Renal pelvis (tissue), 4 donors: ENCODE results near the gene LYRM1. TPM values are rescaled to one million over a fixed set of nuclear protein-coding genes. Genes with fewer than 3 reads are reported as not detected.
"Not testable (repeated sequence)": the region's sequence is repeated elsewhere in the genome, so short reads cannot be mapped to it uniquely, and the experiment has no call there.

Experiments used
- DNase-seq: peaks from one replicate; pipeline ENCODE4 v3.0.0-alpha.2; 2013
- polyA plus RNA-seq, 3 donors: library from polyadenylated mRNA; unstranded; fragments of 120-200 nt; gene quantifications; one replicate each; pipeline ENCODE4 v1.2.1, GENCODE V29; 2013; ENCODE audit not compliant: insufficient read length in 3 of 3

Gene LYRM1
- polyA plus RNA-seq, 3 donors = 46.9 to 48.7 (median 48.1) TPM

DNA sequence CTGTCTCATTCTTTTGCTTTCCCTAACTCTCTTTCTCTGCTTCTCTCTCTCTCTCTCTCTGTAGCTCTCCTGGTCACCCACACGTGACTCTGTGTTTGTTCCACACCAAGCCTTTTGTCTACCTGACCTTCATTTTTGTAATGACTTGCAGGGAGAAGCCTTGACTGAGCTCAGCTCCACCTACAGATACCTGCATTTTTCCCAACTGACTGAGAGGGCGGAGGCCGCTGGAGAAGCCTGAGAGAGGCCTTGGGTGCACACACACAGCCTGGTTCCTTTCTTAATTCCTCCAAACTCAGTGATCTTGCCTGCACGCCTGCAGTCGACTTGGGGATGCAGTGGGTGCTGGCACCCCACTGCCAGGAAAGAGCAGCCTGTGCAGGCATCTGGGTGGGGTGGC lies 68.8 kb downstream of the LYRM1 start:
- no peak for DNase-seq

DNA sequence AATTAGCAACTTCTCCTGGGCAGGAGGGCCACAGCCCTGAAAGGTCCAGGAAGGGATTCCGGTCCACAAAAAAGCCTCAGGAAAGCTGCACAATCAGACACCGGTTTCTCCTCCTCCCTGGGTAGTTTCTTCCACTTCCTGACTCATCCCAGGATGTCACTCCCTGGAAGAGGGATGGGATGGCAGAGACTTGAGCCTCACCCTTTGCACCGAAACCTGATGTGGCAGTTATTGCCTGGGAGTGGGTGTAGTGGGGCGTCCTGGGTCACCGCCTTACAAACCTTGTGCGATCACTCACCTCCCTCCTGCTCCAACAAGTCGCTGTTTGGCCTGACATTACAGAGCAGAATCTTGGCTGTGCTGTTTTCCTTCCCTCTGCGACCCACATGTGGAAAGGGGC lies 70.8 kb downstream of the LYRM1 start:
- DNase-seq = peak; percentile 28

DNA sequence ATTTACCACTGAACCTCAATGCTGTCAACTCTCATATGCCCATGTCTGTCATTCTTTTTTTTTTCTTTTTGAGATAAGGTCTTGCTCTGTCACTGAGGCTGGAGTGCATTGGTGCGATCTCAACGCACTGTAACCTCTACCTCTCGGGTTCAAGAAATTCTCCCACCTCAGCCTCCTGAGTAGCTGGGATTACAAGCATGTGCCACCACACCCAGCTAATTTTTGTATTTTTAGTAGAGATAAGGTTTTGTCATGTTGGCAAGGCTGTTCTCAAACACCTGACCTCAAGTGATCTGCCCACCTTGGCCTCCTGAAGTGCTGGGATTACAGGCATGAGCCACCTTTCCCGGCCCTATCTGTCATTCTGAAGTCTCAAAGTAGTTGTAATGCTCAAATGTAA lies 72.6 kb downstream of the LYRM1 start:
- not testable (repeated sequence) for DNase-seq

Other genes starting within 250 kb of the LYRM1 start
- 1 to 10 TPM; 1.7 to 3.5 (median 2.0) TPM for gene ACSM1, start 203.1 kb upstream of the LYRM1 start, polyA plus RNA-seq
- gene THUMPD1, start 159.0 kb upstream of the LYRM1 start, polyA plus RNA-seq = 10 to 100 TPM; 71.4 to 75.1 (median 72.0) TPM
- 100 to 1,000 TPM; 102 to 118 (median 105) TPM for gene ACSM3, start 136.8 kb upstream of the LYRM1 start, polyA plus RNA-seq
- gene ERI2, start 94.3 kb upstream of the LYRM1 start, polyA plus RNA-seq = 10 to 100 TPM; 29.0 to 37.3 (median 34.2) TPM
- 1 to 10 TPM; 5.3 to 8.5 (median 5.5) TPM for gene REXO5, start 94.2 kb upstream of the LYRM1 start, polyA plus RNA-seq
- 10 to 100 TPM in 2 of 3 donors, 1 to 10 TPM in 1; 8.8 to 12.3 (median 11.1) TPM for gene DCUN1D3, start 413 bp upstream of the LYRM1 start, polyA plus RNA-seq